ENCODE measurements around the gene KNCN. TPM values are rescaled to one million over a fixed set of nuclear protein-coding genes. Genes with fewer than 3 reads are reported as not detected.

KNCN gene
- total RNA-seq, 1 donor from 2014 or later = not detected

- Histone ChIP-seq H3K27me3 (ENCODE audit: insufficient read depth, low read length) (peaks cover 39% of the 10 kb centered on the region), H3K79me2 (ENCODE audit: insufficient read depth, low read length) (no peaks in the 10 kb centered on the region), H3K4me1 (ENCODE audit: insufficient read depth, low read length) (peaks cover 3% of the 10 kb centered on the region), H3K4me3 (ENCODE audit: insufficient read depth, low read depth, low read length) (no peak overlapping the region), H3K9me3 (ENCODE audit: insufficient read depth, low read depth, low read length) (no peaks in the 10 kb centered on the region), H4K20me1 (ENCODE audit: insufficient read depth, low read length) (no peaks in the 10 kb centered on the region), H2AFZ (ENCODE audit: low read depth, low read length) (no peak overlapping the region), H3K4me2 (ENCODE audit: low read length) (no peak overlapping the region), H3K27ac (ENCODE audit: low read depth, low read length) (no peak overlapping the region), H3K36me3 (ENCODE audit: insufficient read depth, low read length) (no peaks in the 10 kb centered on the region), H3K9ac (ENCODE audit: low read length) (no peak overlapping the region)
- Mint-ChIP-seq H3K9me3 (ENCODE audit: unreplicated experiment) (peaks cover 2% of the 10 kb centered on the region), H3K4me1 (ENCODE audit: low read depth, unreplicated experiment) (peaks cover 10% of the 10 kb centered on the region), H3K36me3 (ENCODE audit: low read depth, unreplicated experiment) (peaks cover 3% of the 10 kb centered on the region), H3K4me3 (ENCODE audit: unreplicated experiment) (no peak overlapping the region), H3K27me3 (ENCODE audit: low read depth, unreplicated experiment) (peaks cover 69% of the 10 kb centered on the region), H3K27ac (ENCODE audit: unreplicated experiment) (no peak overlapping the region)
- no peak for DNase-seq (ENCODE audit: low read depth)
- TF ChIP-seq EZH2 (IDR thresholded peaks at IDR 0.05; ENCODE audit: insufficient read depth, low read length) (no peak), CTCF (IDR thresholded peaks at IDR 0.05; ENCODE audit: insufficient read depth, low read depth, low read length) (peak; percentile 93)
- no peak for FAIRE-seq
Measured at GRCh38 chr1:46527474-46528296, 23.8 kb downstream of the KNCN start.

GRCh38 chr1:46526691-46527291 is 24.7 kb downstream of the KNCN start:
- no peak overlapping the region for H3K9ac ChIP-seq (ENCODE audit: low read length)
- H3K4me2 ChIP-seq (ENCODE audit: low read length) = no peak overlapping the region
- no peaks in the 10 kb centered on the region for H3K36me3 ChIP-seq (ENCODE audit: insufficient read depth, low read length)
- H3K4me3 ChIP-seq (ENCODE audit: insufficient read depth, low read depth, low read length) = no peak overlapping the region
- H3K27me3 ChIP-seq (ENCODE audit: insufficient read depth, low read length) = peaks cover 38% of the 10 kb centered on the region
- H3K27ac ChIP-seq (ENCODE audit: low read depth, low read length) = no peak overlapping the region
- H3K36me3 Mint-ChIP-seq (ENCODE audit: low read depth, unreplicated experiment) = peaks cover 3% of the 10 kb centered on the region
- H3K4me1 ChIP-seq (ENCODE audit: insufficient read depth, low read length) = peaks cover 12% of the 10 kb centered on the region
- no peak for TF ChIP-seq EZH2 (IDR thresholded peaks at IDR 0.05; ENCODE audit: insufficient read depth, low read length)
- no peak for TF ChIP-seq CTCF (IDR thresholded peaks at IDR 0.05; ENCODE audit: insufficient read depth, low read depth, low read length)
- H3K9me3 ChIP-seq (ENCODE audit: insufficient read depth, low read depth, low read length) = no peaks in the 10 kb centered on the region
- DNase-seq (ENCODE audit: low read depth) (no peak), FAIRE-seq (no peak)
- H3K27ac Mint-ChIP-seq (ENCODE audit: unreplicated experiment) = no peak overlapping the region
- peaks cover 64% of the 10 kb centered on the region for H3K27me3 Mint-ChIP-seq (ENCODE audit: low read depth, unreplicated experiment)
- H3K79me2 ChIP-seq (ENCODE audit: insufficient read depth, low read length) = no peaks in the 10 kb centered on the region
- peaks cover 14% of the 10 kb centered on the region for H3K4me1 Mint-ChIP-seq (ENCODE audit: low read depth, unreplicated experiment)
- no peaks in the 10 kb centered on the region for H4K20me1 ChIP-seq (ENCODE audit: insufficient read depth, low read length)
- H3K4me3 Mint-ChIP-seq (ENCODE audit: unreplicated experiment) = no peak overlapping the region
- H3K9me3 Mint-ChIP-seq (ENCODE audit: unreplicated experiment) = peaks cover 2% of the 10 kb centered on the region
- H2AFZ ChIP-seq (ENCODE audit: low read depth, low read length) = no peak overlapping the region

Data from astrocyte (in vitro differentiated cells and primary cell).